Measurements from ENCODE around the gene SORBS1.

- no peak for TF ChIP-seq POLR2A (IDR thresholded peaks at IDR 0.05; ENCODE audit: low read length)
- no peak for TF ChIP-seq GATA1 (IDR thresholded peaks at IDR 0.05; ENCODE audit: low read depth, low read length)
Observed at GRCh38 chr10:95429639-95430038, 131.5 kb downstream of the SORBS1 start.
